K562 (cell line): ENCODE measurements around the gene ARHGAP26. TPM values are rescaled to one million over a fixed set of nuclear protein-coding genes. Genes with fewer than 3 reads are reported as not detected.

Source experiments
- ATAC-seq: fragments of 200-7000 bp; cut with Tn5 transposase; 3 replicates; pipeline ENCODE4 v1.9.1; 2020; ENCODE audit warnings: moderate library complexity
- BruUV-seq: library from RNA; stranded (reverse); fragments of 400-500 nt; replicated peaks from 2 replicates; lab custom pipeline; 2021; lab: Mats Ljungman, UMichigan
- CTCF ChIA-PET: fragments of 300-600 bp; formaldehyde crosslinking; extraction: SDS; loops from one replicate; lab custom pipeline; 2021; ENCODE audit warnings: low intra/inter-chr PET ratio; lab: Yijun Ruan, JAX
- POLR2A ChIA-PET: fragments of 300-600, 350-650 bp; sonication (Branson Sonifier 250); formaldehyde crosslinking; extraction: SDS; loops from one replicate; lab custom pipeline; 2021; ENCODE audit warnings: antibody characterized with exemption, inconsistent platforms; lab: Yijun Ruan, JAX
- DNase-seq, 4 experiments: peaks; one replicate each; pipeline versions ENCODE4 v3.0.0 to v3.0.0-alpha.2; 2011 to 2018; ENCODE audit warnings: low spot score in 3 of 4, mixed read lengths in 3 of 4; ENCODE audit errors: extremely low read depth in 1 of 4
- FAIRE-seq: peaks from 2 replicates; lab custom pipeline; 2011; peaks lifted over from hg19 to GRCh38; lab: Jason Lieb, UNC
- H2AFZ ChIP-seq: 2 replicates; pipeline ENCODE4 v1.6.0; 2011; ENCODE audit warnings: low read depth, low read length, control low read depth, inconsistent platforms
- H3K27ac ChIP-seq: fragments of 200-600 bp; 3 replicates; pipeline ENCODE4 v1.8.0; 2011; ENCODE audit warnings: low read depth, mild to moderate bottlenecking, control low read depth, inconsistent platforms, low read length, moderate library complexity, mixed read lengths; ENCODE audit errors: extremely low read depth
- H3K27me3 ChIP-seq, 2 experiments: fragments of 300-600 bp in 1 of 2; 2 replicates in 1 of 2; 3 replicates in 1 of 2; pipeline versions ENCODE4 v1.6.0 to v1.8.0; 2011; ENCODE audit warnings: inconsistent platforms in 2 of 2, low read length in 2 of 2, mild to moderate bottlenecking in 1 of 2, mixed read lengths in 1 of 2, moderate library complexity in 1 of 2; ENCODE audit not compliant: control insufficient read depth in 2 of 2, insufficient read depth in 2 of 2
- H3K36me3 ChIP-seq: fragments of 300-600 bp; 3 replicates; pipeline ENCODE4 v1.8.0; 2011; ENCODE audit warnings: mild to moderate bottlenecking, low read length, inconsistent platforms; ENCODE audit not compliant: control insufficient read depth, insufficient read depth
- H3K4me1 ChIP-seq, 2 experiments: fragments of 200-600 bp in 1 of 2; replicated peaks in 1 of 2; 2 replicates in 1 of 2; 3 replicates in 1 of 2; pipeline versions ENCODE4 v1.5.1 to v1.8.0; 2011; ENCODE audit warnings: inconsistent platforms in 2 of 2, low read length in 2 of 2, mild to moderate bottlenecking in 1 of 2, mixed read lengths in 1 of 2, moderate library complexity in 1 of 2; ENCODE audit not compliant: control insufficient read depth in 2 of 2, insufficient read depth in 2 of 2
- H3K4me2 ChIP-seq: 2 replicates; pipeline ENCODE4 v1.6.1; 2011; ENCODE audit warnings: low read length, control low read depth, inconsistent platforms, mixed read lengths; ENCODE audit not compliant: insufficient read depth
- H3K4me3 ChIP-seq: fragments of 200-600 bp; sonication (generic), shearing (Covaris generic); 2 replicates; pipeline ENCODE4 v1.5.1; 2016; ENCODE audit warnings: control low read depth, inconsistent platforms
- H3K79me2 ChIP-seq: fragments of 200-600 bp; 3 replicates; pipeline ENCODE4 v1.8.0; 2011; ENCODE audit warnings: low read length, inconsistent platforms; ENCODE audit not compliant: control insufficient read depth, insufficient read depth
- H3K9ac ChIP-seq, 2 experiments: 2 replicates each; pipeline versions ENCODE4 v1.6.0 to v1.6.1; 2011; ENCODE audit warnings: low read depth in 2 of 2, low read length in 2 of 2, control low read depth in 1 of 2, inconsistent platforms in 1 of 2, mild to moderate bottlenecking in 1 of 2, mixed read lengths in 1 of 2; ENCODE audit not compliant: insufficient read depth in 1 of 2
- H3K9me1 ChIP-seq: one replicate; pipeline ENCODE4 v1.6.0; 2011; ENCODE audit warnings: inconsistent platforms, mild to moderate bottlenecking, low read length, moderate library complexity; ENCODE audit not compliant: control insufficient read depth, insufficient read depth
- H3K9me3 ChIP-seq: replicated peaks from 2 replicates; pipeline ENCODE4 v1.5.1; 2011; ENCODE audit warnings: low read depth, low read length, inconsistent platforms; ENCODE audit not compliant: control insufficient read depth, insufficient read depth
- H4K20me1 ChIP-seq: replicated peaks from 2 replicates; pipeline ENCODE4 v1.6.1; 2011; ENCODE audit warnings: low read length, inconsistent platforms, mixed read lengths; ENCODE audit not compliant: control insufficient read depth, insufficient read depth
- CBX8 ChIP-seq: fragments of 200-600 bp; sonication (generic); IDR thresholded peaks from 2 replicates; pipeline ENCODE4 v1.6.1; 2012; ENCODE audit warnings: borderline replicate concordance, mixed run types, low read depth, mild to moderate bottlenecking, moderate library complexity, mixed read lengths, low read length, control low read depth, inconsistent platforms; ENCODE audit not compliant: poor library complexity, severe bottlenecking; ENCODE audit errors: extremely low read depth
- HNRNPLL ChIP-seq: fragments of 200-400 bp; formaldehyde crosslinking; IDR thresholded peaks from 2 replicates; pipeline ENCODE4 v1.6.1; 2017; ENCODE audit warnings: low read length, low read depth, mild to moderate bottlenecking; ENCODE audit not compliant: poor library complexity, severe bottlenecking
- KLF10 ChIP-seq: fragments of 250-450 bp; sonication (Bioruptor Pico); IDR thresholded peaks from 2 replicates; pipeline ENCODE4 v1.6.1; 2021; ENCODE audit warnings: matching md5 sums
- PHTF2 ChIP-seq: fragments of 250-450 bp; sonication (Bioruptor Pico); IDR thresholded peaks from 2 replicates; pipeline ENCODE4 v1.5.0; 2021; ENCODE audit warnings: mild to moderate bottlenecking
- SAFB ChIP-seq: fragments of 200-400 bp; formaldehyde crosslinking; IDR thresholded peaks from 2 replicates; pipeline ENCODE4 v1.6.1; 2017; ENCODE audit warnings: low read depth, low read length, borderline replicate concordance
- TAF7 ChIP-seq: fragments of 450-650 bp; IDR thresholded peaks from 2 replicates; pipeline ENCODE4 v1.6.1; 2016; ENCODE audit warnings: missing genetic modification characterization, missing compliant biosample characterization
- ZNF707 ChIP-seq: fragments of 250-450 bp; sonication (Bioruptor Pico); conservative IDR thresholded peaks from 2 replicates; pipeline ENCODE4 v1.8.0; 2022; ENCODE audit warnings: inconsistent platforms, mild to moderate bottlenecking, moderate library complexity
- WGBS: fragments of 100-300 bp; shearing (Covaris generic); methylation state at CpG from one replicate; pipeline ENCODE4 v1.1.6; 2016; ENCODE audit warnings: low coverage, mixed read lengths; ENCODE audit not compliant: insufficient coverage; ENCODE audit errors: missing lambda C conversion rate; 5-methylcytosine and 5-hydroxymethylcytosine counted together
- in situ Hi-C: fragments of 300-500 bp; cut with MboI; formaldehyde crosslinking; loops from 4 replicates; pipeline ENCODE4 v1.15.0; 2018; ENCODE audit warnings: inconsistent platforms, mixed read lengths
- intact Hi-C: fragments of 100-400 bp; cut with micrococcal nuclease; formaldehyde crosslinking; loops from 2 replicates; pipeline ENCODE4 v1.14.2; 2022
- polyA plus RNA-seq, 8 experiments: library from polyadenylated mRNA; depleted of rRNA in 4 of 8; stranded (reverse) in 5 of 8; unstranded in 3 of 8; fragments of >200 nt; fragmentation: Nextera tagmentation in 2 of 8; fragmentation: Illumina TruSeq in 1 of 8; extraction: Ambion mirVana in 2 of 8; extraction: Trizol in 1 of 8; gene quantifications; 2 replicates each; pipeline versions ENCODE4 v1.2.1 to v1.2.3, GENCODE V29; 2011 to 2014; ENCODE audit warnings: inconsistent platforms in 1 of 8, missing spikeins in 1 of 8
- total RNA-seq, 7 experiments: library from RNA; depleted of rRNA in 6 of 7; stranded (reverse); fragments of >200 nt in 6 of 7; fragmentation: Illumina TruSeq in 2 of 7; extraction: Trizol in 2 of 7; gene quantifications; 2 replicates each; pipeline versions ENCODE4 v1.2.1 to v1.2.3, GENCODE V29; 2011 to 2021; ENCODE audit warnings: low replicate concordance in 1 of 7
- TF ChIP-seq, protein P1 (sequence below): sonication (generic); formaldehyde crosslinking; IDR thresholded peaks from 2 replicates; pipeline ENCODE4 v1.8.0; 2022; ENCODE audit warnings: mild to moderate bottlenecking, missing genetic modification reagents
- TF ChIP-seq, protein P2 (sequence below), 3 experiments: fragments of 200-800 bp in 1 of 3; fragments of 250-450 bp in 1 of 3; fragments of 450-650 bp in 1 of 3; sonication (Bioruptor Pico) in 1 of 3; sonication (Bioruptor generic) in 1 of 3; formaldehyde crosslinking in 1 of 3; IDR thresholded peaks; 2 replicates each; pipeline versions ENCODE4 v1.6.1 to v1.8.0; 2016 to 2022; ENCODE audit warnings: mild to moderate bottlenecking in 2 of 3, missing genetic modification characterization in 2 of 3, missing compliant biosample characterization in 1 of 3, moderate library complexity in 1 of 3

The ARHGAP26 gene
- total and polyA plus RNA-seq, 9 of the 15 experiments (the other 6 are each of a cell fraction or from before 2014, with no cell fraction given): 0.13 to 1.1 (median 0.55) TPM

DNA sequence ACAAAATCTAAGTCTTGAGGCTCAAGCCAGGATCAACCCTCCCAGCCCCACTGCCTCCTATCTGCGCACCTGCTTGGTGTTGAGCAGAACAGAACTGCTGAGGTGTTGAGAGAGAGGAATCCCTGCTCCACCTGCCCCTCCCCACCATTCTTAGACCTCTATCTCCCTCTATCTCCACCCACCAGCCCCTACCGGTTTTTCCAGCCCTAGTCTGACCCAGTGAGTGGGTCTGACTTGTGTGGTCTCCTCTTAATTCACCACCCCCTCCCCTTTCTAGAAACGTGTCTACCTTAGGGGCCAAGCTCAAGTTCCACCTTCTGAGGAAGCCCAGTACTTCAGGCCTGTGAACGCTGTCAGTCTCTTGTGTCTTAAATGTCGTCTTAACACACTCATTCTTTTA is 93.7 kb downstream of the ARHGAP26 start (continued):
- no peak for TF ChIP-seq HNRNPLL

DNA sequence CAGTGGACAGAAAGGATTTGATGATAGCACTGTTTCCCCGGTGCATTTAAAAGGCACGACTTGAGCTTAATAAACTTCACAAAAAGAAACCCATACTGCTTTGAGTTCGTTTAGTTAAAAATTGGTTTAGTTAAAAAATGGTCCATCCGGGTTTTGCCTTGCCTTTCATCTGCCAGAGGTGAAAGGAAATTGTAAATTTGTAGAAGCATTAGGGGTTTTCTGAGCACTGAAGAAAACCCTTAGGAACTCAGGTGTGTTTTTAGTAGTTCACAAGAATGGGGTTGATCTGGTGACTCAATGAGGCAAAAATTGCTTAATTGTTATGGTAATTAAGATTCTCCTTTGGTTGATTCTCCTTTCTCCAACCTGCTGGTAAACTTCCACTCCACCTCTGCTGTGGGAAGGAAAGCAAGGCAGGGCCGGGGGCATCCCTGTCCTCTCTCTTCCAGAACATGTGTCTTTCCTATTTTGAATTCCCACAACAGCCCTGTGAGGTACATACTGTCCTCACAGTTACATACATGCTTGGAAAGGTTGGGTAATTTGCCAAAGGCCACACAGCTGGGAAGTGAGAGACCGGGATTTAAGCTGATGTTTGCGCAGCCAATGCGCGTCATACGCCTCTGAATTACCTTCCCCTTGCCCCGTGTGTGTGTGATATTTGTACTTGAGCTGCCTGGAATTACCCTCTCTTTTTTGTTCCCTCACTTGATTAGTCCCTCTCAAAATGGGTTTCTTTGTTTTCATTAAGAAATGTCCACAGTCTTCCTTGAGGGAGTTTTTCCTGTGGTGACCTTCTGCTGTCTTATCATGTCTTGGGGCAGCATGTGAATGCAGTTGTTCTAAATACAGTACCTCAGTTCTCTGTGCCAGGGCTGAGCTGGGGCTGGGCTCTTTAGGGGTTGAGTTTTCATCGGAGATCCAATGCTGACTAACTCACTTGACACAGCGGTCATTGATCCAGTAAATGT is 94.4 kb downstream of the ARHGAP26 start:
- no peaks in the 10 kb centered on the region for H3K36me3 ChIP-seq
- FAIRE-seq (no peak), ATAC-seq (no peak), DNase-seq (no peak)
- no peaks in the 10 kb centered on the region for H3K9me1 ChIP-seq
- intact Hi-C loops: loop anchor here (5.0 kb wide), 1 partner anchor 147 kb away; no protein-coding TSS in a partner anchor
- ChIA-PET POLR2A (no interaction called here), CTCF (no interaction called here)
- H3K27ac ChIP-seq: no peak overlapping the region
- no peak overlapping the region for H2AFZ ChIP-seq
- in situ Hi-C loops: no loop called here
- no peak overlapping the region for H3K4me3 ChIP-seq
- BruUV-seq: no TSS peak
- no peaks in the 10 kb centered on the region for H3K9me3 ChIP-seq
- no peaks in the 10 kb centered on the region for H4K20me1 ChIP-seq
- no peak overlapping the region for H3K9ac ChIP-seq
- H3K79me2 ChIP-seq: no peaks in the 10 kb centered on the region
- TF ChIP-seq SAFB: no peak
- TF ChIP-seq KLF10 (CRISPR knock-in tag): no peak
- no peak for TF ChIP-seq CBX8
- TF ChIP-seq, protein P1, sequence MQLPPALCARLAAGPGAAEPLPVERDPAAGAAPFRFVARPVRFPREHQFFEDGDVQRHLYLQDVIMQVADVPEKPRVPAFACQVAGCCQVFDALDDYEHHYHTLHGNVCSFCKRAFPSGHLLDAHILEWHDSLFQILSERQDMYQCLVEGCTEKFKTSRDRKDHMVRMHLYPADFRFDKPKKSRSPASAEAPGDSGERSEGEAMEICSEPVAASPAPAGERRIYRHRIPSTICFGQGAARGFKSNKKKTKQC (CRISPR knock-in tag): no peak
- TF ChIP-seq PHTF2 (CRISPR knock-in tag): no peak
- TF ChIP-seq ZNF707: no peak
- no peak for TF ChIP-seq TAF7
- TF ChIP-seq, protein P2, sequence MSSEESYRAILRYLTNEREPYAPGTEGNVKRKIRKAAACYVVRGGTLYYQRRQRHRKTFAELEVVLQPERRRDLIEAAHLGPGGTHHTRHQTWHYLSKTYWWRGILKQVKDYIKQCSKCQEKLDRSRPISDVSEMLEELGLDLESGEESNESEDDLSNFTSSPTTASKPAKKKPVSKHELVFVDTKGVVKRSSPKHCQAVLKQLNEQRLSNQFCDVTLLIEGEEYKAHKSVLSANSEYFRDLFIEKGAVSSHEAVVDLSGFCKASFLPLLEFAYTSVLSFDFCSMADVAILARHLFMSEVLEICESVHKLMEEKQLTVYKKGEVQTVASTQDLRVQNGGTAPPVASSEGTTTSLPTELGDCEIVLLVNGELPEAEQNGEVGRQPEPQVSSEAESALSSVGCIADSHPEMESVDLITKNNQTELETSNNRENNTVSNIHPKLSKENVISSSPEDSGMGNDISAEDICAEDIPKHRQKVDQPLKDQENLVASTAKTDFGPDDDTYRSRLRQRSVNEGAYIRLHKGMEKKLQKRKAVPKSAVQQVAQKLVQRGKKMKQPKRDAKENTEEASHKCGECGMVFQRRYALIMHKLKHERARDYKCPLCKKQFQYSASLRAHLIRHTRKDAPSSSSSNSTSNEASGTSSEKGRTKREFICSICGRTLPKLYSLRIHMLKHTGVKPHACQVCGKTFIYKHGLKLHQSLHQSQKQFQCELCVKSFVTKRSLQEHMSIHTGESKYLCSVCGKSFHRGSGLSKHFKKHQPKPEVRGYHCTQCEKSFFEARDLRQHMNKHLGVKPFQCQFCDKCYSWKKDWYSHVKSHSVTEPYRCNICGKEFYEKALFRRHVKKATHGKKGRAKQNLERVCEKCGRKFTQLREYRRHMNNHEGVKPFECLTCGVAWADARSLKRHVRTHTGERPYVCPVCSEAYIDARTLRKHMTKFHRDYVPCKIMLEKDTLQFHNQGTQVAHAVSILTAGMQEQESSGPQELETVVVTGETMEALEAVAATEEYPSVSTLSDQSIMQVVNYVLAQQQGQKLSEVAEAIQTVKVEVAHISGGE (CRISPR knock-in tag; IDR thresholded peaks at IDR 0.05): no peak
- H3K4me2 ChIP-seq: no peak overlapping the region
- peaks cover 6 to 30% of the 10 kb centered on the region in 2 experiments; a peak in 4 of 5 replicates for H3K27me3 ChIP-seq
- H3K4me1 ChIP-seq: no peaks in the 10 kb centered on the region
- 20% methylated on average over 13 of the region's 13 CpGs for WGBS
